Right atrium auricular region (tissue), 2 donors: ENCODE measurements around the gene FLVCR2. TPM values are rescaled to one million over a fixed set of nuclear protein-coding genes. Genes with fewer than 3 reads are reported as not detected.
"Not testable (repeated sequence)": the region's sequence is repeated elsewhere in the genome, so short reads cannot be mapped to it uniquely, and the experiment has no call there.

ENCODE experiments used
- DNase-seq: peaks from one replicate; pipeline ENCODE4 v3.0.0-alpha.2; 2019; ENCODE audit warnings: low spot score
- H3K27ac ChIP-seq, 2 donors: fragments of 200-600 bp; sonication (generic); 1 replicate in 1 of 2; 2 replicates in 1 of 2; pipeline ENCODE4 v1.5.1; 2016 to 2019
- H3K27me3 ChIP-seq, 2 donors: fragments of 200-600 bp; sonication (generic); one replicate each; pipeline versions ENCODE4 v1.5.1 to v1.6.0; 2017 to 2019
- H3K36me3 ChIP-seq: fragments of 200-600 bp; sonication (generic); one replicate; pipeline ENCODE4 v1.5.1; 2016
- H3K4me1 ChIP-seq, 2 donors: fragments of 200-600 bp; sonication (generic); one replicate each; pipeline versions ENCODE4 v1.5.1 to v1.6.0; 2017 to 2019
- H3K4me3 ChIP-seq, 2 donors: fragments of 200-600 bp; sonication (generic); 1 replicate in 1 of 2; 2 replicates in 1 of 2; pipeline ENCODE4 v1.5.1; 2017 to 2019; ENCODE audit warnings: mild to moderate bottlenecking in 1 of 2, moderate library complexity in 1 of 2
- H3K9me3 ChIP-seq, 2 donors: fragments of 200-600 bp; sonication (generic); one replicate each; pipeline ENCODE4 v1.5.1; 2019
- total RNA-seq, 2 donors: library from RNA; depleted of rRNA; stranded (reverse); fragments of >200 nt; gene quantifications; one replicate each; pipeline ENCODE4 v1.1.0, GENCODE V29; 2016
- TF ChIP-seq, protein P1 (sequence below), 2 donors: fragments of 200-600 bp; sonication (generic); IDR thresholded peaks; one replicate each; pipeline ENCODE4 v1.5.1; 2019; ENCODE audit warnings: antibody characterized with exemption in 2 of 2

The FLVCR2 gene
- total RNA-seq, 2 donors from 2014 or later, result 2.2 to 5.5 TPM

DNA sequence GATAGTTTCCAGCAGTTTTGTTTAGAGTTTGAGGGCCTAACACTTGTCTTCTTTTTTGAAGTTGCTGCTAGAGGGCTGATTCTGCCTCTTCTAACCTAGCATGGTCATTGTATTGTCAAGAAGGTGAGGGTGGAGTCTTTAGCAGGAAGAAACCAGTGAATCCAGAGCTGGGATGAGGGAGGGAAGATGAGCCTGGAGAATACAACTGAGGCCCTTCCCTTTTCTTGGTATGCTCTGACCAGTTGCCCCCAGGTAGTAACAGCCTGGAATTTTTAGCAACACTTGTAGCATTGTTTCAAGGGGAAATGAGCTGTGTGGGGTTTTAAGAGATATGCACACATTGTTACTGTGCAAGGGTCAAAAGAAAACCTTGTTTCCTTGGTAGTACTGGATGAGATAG is 9.0 kb downstream of the FLVCR2 start:
- Histone ChIP-seq H3K36me3 (no peaks in the 10 kb centered on the region), H3K9me3 (no peaks in the 10 kb centered on the region), H3K4me1 (no peaks in the 10 kb centered on the region), H3K27ac (no peak overlapping the region), H3K27me3 (no peaks in the 10 kb centered on the region), H3K4me3 (no peak overlapping the region)
- TF ChIP-seq, protein P1, sequence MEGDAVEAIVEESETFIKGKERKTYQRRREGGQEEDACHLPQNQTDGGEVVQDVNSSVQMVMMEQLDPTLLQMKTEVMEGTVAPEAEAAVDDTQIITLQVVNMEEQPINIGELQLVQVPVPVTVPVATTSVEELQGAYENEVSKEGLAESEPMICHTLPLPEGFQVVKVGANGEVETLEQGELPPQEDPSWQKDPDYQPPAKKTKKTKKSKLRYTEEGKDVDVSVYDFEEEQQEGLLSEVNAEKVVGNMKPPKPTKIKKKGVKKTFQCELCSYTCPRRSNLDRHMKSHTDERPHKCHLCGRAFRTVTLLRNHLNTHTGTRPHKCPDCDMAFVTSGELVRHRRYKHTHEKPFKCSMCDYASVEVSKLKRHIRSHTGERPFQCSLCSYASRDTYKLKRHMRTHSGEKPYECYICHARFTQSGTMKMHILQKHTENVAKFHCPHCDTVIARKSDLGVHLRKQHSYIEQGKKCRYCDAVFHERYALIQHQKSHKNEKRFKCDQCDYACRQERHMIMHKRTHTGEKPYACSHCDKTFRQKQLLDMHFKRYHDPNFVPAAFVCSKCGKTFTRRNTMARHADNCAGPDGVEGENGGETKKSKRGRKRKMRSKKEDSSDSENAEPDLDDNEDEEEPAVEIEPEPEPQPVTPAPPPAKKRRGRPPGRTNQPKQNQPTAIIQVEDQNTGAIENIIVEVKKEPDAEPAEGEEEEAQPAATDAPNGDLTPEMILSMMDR (IDR thresholded peaks at IDR 0.05), result no peak
- no peak for DNase-seq

DNA sequence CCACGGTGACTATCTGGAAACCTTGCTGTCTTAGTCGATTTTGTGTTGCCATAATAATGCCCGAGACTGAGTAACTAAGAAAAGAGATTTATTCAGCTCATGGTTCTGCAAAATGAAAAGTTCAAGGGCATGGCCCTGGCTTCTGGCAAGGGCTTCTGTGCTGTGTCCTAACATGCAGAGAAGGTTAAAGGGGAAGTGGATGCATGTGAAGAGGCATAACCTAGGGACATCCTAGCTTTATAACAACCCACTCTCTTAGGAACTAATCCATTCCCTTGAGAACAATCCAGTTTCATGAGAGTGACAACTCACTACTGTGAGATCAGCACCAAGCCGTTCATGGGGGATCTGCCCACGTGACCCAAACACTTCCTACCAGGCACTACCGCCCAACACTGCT is 11.5 kb downstream of the FLVCR2 start:
- TF ChIP-seq, protein P1 (IDR thresholded peaks at IDR 0.05), result no peak
- Histone ChIP-seq H3K36me3 (no peaks in the 10 kb centered on the region), H3K27ac (no peak overlapping the region), H3K4me3 (no peak overlapping the region), H3K27me3 (no peaks in the 10 kb centered on the region), H3K9me3 (no peaks in the 10 kb centered on the region), H3K4me1 (no peaks in the 10 kb centered on the region)
- no peak for DNase-seq

DNA sequence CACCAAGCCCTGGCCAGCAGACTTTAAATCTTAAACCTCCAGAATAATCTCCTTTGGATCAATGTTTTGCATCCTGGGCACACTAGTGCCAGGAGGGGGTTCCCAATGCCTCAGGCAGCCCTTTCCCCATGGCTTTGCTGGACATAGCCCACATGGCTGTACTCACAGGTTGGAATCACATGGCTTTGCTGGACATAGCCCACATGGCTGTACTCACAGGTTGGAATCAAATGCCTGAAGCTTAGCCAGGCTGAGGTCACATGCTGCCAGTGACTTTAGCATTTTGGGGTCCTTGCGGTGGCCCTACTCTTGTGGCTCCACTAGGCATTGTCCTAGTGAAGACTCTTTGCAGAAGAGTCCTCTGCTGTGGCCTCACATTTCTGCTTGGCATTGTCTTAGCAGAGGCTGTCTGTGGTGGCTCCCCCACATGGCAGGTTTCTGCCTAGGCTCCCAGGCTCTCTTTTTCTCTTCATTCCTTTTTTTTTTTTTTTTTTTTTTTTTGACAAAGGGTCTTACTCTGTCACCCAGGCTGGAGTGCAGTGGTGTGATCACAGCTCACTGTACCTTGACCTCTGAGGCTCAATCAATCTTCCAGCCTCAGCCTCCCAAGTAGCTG is 13.0 kb downstream of the FLVCR2 start:
- H3K27me3 ChIP-seq, result no peaks in the 10 kb centered on the region
- no peak overlapping the region for H3K4me3 ChIP-seq
- TF ChIP-seq, protein P1 (IDR thresholded peaks at IDR 0.05), result no peak
- DNase-seq, result no peak
- H3K27ac ChIP-seq, result no peak overlapping the region
- no peaks in the 10 kb centered on the region for H3K9me3 ChIP-seq
- no peaks in the 10 kb centered on the region for H3K36me3 ChIP-seq
- H3K4me1 ChIP-seq, result no peaks in the 10 kb centered on the region

DNA sequence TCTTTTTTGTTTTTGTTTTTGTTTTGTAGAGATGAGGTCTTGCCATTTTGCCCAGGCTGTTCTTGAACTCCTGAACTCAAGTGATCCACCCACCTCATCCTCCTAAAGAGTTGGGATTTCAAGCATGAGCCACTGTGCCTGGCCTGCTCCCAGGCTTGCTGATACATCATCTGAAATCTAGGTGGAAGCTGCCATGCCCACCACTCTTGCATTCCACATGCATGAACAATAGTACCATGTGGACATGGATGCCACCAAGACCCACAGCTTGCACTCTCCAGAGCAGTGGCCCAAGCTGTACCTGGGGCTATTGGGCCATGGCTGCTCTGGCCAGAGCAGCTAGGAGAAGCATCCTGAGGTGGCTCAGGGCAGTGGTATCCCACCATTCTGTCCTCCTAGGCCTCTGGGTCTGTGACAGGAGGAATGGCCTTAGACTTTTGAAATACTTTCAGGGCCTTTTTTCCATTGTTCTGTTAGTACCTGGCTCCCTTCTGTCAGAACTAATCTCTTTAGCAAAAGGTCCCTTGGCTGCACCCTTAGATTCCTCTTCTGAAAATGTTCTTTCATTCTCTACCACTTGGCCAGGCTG is 13.7 kb downstream of the FLVCR2 start:
- Histone ChIP-seq H3K4me3 (no peak overlapping the region), H3K27ac (no peak overlapping the region), H3K4me1 (no peaks in the 10 kb centered on the region), H3K27me3 (no peaks in the 10 kb centered on the region), H3K36me3 (no peaks in the 10 kb centered on the region), H3K9me3 (no peaks in the 10 kb centered on the region)
- TF ChIP-seq, protein P1 (IDR thresholded peaks at IDR 0.05), result no peak
- no peak for DNase-seq

DNA sequence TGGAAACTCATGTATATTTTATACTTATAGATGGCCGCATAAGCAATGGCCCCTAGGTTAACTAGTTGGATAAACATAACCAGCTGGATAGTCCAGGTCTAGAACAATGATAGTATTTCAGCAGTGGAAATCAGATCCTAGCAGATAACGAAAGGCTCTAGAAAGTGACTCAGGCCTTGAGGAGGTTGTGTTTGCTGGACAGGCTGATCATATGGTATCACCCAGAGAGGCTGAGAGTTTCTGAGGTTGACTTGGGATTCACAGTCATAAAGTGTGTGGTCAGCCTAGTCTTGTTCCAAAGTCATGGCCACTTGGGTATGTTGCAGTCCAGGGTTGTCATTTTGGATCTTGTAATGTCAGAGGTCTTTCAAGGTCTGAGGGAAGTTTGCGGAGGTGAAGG is 16.8 kb downstream of the FLVCR2 start:
- no peaks in the 10 kb centered on the region for H3K36me3 ChIP-seq
- TF ChIP-seq, protein P1 (IDR thresholded peaks at IDR 0.05), result no peak
- DNase-seq, result no peak
- H3K27me3 ChIP-seq, result no peaks in the 10 kb centered on the region
- no peaks in the 10 kb centered on the region for H3K9me3 ChIP-seq
- no peaks in the 10 kb centered on the region for H3K4me1 ChIP-seq
- H3K4me3 ChIP-seq, result no peak overlapping the region
- H3K27ac ChIP-seq, result no peak overlapping the region

DNA sequence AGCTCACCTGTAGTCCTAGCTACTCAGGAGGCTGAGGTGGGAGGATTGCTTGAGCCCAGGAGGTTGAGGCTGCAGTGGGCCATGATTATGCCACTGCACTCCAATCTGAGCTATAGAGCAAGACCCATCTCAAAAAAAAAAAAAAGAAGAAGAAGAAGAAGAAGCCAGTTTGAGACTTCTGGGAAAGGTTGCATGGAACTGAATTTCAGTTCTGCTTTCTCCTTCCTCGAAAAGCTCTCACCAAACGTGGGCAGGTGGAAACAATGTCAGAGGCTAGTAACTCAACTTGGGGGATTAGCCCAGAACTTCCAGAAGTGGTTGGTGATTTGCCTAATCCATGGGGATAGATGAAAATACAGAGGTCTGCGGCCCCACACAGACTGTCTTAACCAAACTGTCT is 18.7 kb downstream of the FLVCR2 start:
- Histone ChIP-seq H3K27ac (no peak overlapping the region), H3K9me3 (no peaks in the 10 kb centered on the region), H3K4me1 (no peaks in the 10 kb centered on the region), H3K4me3 (no peak overlapping the region), H3K27me3 (no peaks in the 10 kb centered on the region), H3K36me3 (no peaks in the 10 kb centered on the region)
- TF ChIP-seq, protein P1 (IDR thresholded peaks at IDR 0.05), result no peak
- DNase-seq, result no peak

DNA sequence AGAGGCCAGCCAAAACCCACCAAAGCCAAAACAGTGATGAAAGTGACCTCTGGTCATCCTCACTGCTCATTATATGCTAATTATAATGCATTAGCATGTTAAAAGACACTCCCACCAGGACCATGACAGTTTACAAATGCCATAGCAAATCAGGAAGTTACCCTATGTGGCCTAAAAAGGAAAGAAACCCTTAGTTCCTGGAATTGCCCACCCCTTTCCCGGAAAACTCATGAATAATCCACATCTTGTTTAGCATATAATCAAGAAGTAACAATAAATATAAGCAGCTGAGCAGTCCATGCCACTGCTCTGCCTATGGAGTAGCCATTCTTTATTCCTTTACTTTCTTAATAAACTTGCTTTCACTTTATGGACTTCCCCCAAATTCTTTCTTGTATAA is 21.7 kb downstream of the FLVCR2 start:
- H3K36me3 ChIP-seq, H3K4me1 ChIP-seq, H3K9me3 ChIP-seq, H3K27ac ChIP-seq, DNase-seq, H3K4me3 ChIP-seq, H3K27me3 ChIP-seq: not testable (repeated sequence)

DNA sequence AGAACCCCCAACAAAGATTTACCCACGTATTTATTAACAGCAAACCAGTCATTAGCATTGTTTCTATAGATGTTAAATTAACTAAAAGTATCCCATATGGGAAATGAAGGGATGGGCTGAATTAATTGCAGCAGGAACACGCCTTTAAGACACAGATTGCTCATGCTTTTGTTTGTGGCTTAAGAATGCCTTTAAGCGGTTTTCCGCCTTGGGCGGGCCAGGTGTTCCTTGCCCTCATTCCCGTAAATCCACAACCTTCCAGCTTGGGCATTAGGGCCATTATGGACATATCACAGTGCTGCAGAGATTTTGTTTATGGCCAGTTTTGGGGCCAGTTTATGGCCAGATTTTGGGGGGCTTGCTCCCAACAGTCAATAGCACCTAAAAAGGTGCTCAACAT is 22.6 kb downstream of the FLVCR2 start:
- H3K36me3 ChIP-seq, H3K27me3 ChIP-seq, H3K27ac ChIP-seq, H3K4me3 ChIP-seq, H3K9me3 ChIP-seq, DNase-seq: not testable (repeated sequence)
- peaks cover 0 to 17% of the 10 kb centered on the region in 2 donors for H3K4me1 ChIP-seq
